Stimulated activated CD8-positive, alpha-beta memory T cell treated with anti-CD3 and anti-CD28 coated beads, Interleukin-15, amount 100 ng/mL, for 24 hours (primary cell): ENCODE data around the gene CCL14.
"Not testable (repeated sequence)": the region's sequence is repeated elsewhere in the genome, so short reads cannot be mapped to it uniquely, and the experiment has no call there.

Experiments used
- DNase-seq: peaks from one replicate; pipeline ENCODE4 v3.0.0-alpha.2; 2020; ENCODE audit warnings: low read depth

The CCL14 gene

DNA sequence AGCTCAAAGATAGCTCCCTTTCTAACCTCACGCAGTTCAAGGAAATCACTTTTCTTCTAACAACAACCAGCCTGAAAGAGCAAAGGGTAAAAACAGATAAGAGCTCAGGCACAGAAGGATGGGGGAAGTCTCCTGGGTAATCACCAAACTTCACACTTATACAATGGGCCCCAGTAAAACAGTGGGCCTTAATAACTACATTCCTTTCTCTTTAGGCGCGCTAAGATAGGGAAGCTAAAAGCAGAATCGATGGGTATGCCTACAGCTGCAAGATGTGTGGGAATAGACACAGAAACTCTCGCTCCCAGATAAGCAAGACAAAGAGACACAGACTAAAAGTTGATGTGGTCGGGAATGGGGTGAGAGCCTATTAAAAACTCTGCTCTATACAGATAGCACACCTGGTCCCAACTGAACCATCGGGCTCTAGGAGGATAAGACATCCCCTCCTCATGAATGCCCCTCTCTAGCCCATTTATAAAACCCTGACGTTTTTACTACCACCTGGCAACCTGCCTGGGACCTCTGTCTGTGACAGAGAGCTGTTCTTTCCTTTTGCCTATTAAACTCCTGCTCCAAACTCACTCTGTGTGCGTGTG is 43.8 kb downstream of the CCL14 start:
- DNase-seq = no peak

DNA sequence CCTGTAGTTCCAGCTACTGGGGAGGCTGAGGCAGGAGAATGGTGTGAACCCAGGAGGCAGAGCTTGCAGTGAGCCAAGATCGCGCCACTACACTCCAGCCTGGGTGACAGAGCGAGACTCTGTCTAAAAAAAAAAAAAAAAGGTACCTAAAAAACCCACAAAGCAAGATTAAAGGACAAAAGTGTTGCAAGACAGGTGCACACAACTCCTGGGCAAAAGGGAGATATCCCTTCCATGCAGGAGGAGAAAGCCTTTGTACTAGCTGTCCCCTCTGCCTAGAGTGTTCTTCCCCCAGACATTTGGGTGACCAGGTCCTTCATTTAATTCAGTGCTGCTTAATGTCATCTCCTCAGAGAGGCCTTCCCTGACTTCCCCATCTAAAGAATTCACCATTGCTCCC is 48.0 kb downstream of the CCL14 start:
- not testable (repeated sequence) for DNase-seq

DNA sequence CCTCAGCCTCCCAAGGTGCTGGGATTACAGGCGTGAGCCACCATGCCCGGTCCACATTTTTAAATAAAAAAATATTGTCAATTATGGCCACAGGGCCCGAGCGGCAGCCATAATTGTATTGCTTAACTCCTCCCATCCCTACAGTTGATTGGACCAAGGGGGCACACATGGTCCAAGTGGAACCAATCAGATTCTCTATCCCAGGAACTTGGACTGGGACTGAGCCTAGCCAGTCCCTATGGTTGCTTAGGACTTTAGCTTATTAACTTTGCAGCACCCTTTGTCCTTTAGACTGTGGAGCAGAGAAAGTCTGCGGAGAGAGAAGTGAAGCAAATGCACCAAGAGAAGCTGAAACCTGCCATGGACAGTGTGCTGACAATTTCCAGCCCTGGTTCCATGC is 50.5 kb downstream of the CCL14 start:
- no peak for DNase-seq

DNA sequence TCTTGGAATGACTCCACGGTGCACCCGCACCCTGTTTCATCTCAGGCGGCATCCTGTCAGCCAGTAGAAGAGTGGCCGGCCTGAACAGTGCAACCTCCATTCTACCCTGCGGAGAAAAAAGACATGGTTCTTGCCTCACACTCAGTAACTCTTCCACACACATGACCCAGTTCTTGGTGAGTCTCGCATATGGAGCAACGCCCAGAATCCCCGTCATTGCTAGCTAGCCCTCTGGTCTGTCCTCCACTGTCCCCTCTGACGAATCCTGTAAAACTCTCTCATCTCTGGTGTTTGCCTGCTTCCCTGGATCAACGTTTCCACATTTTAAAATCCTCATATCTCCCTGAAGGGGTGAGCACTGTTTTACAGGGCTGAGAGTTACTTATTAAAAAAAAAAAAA is 51.8 kb downstream of the CCL14 start:
- DNase-seq = no peak
